Esophagus squamous epithelium (tissue), 5 donors: ENCODE data around the gene PHACTR2. TPM values are rescaled to one million over a fixed set of nuclear protein-coding genes. Genes with fewer than 3 reads are reported as not detected.
A peak's percentile ranks its signal among the peaks of the same experiment; 100 is the strongest.

Source experiments
- DNase-seq: peaks from one replicate; lab custom pipeline; 2025; lab: John Stamatoyannopoulos, UW
- H3K27ac ChIP-seq, 4 donors: fragments of 200-600 bp; sonication (generic); one replicate each; pipeline ENCODE4 v1.5.1; 2016 to 2019; ENCODE audit warnings: mild to moderate bottlenecking in 1 of 4
- H3K27me3 ChIP-seq, 4 donors: fragments of 200-600 bp; sonication (generic); 1 replicate in 3 of 4; 2 replicates in 1 of 4; pipeline versions ENCODE4 v1.5.1 to v1.6.0; 2017 to 2021; ENCODE audit warnings: antibody characterized with exemption in 1 of 4
- H3K36me3 ChIP-seq, 3 donors: fragments of 200-600 bp; sonication (generic); one replicate each; pipeline ENCODE4 v1.5.1; 2016 to 2019
- H3K4me1 ChIP-seq, 3 donors: fragments of 200-600 bp; sonication (generic); one replicate each; pipeline ENCODE4 v1.5.1; 2017 to 2019
- H3K4me3 ChIP-seq, 4 donors: fragments of 200-600 bp; sonication (generic); 1 replicate in 3 of 4; 2 replicates in 1 of 4; pipeline ENCODE4 v1.5.1; 2016 to 2019; ENCODE audit warnings: mild to moderate bottlenecking in 2 of 4, moderate library complexity in 1 of 4
- H3K9me3 ChIP-seq, 3 donors: fragments of 200-600 bp; sonication (generic); one replicate each; pipeline ENCODE4 v1.5.1; 2016 to 2019
- POLR2A ChIP-seq, 4 donors: fragments of 450-650 bp; IDR thresholded peaks; one replicate each; pipeline ENCODE4 v1.6.1; 2017; ENCODE audit warnings: antibody characterized with exemption in 4 of 4, mild to moderate bottlenecking in 4 of 4, moderate library complexity in 3 of 4
- WGBS, 2 donors: methylation state at CpG; one replicate each; pipeline ENCODE4 v1.1.5; 2018; 5-methylcytosine and 5-hydroxymethylcytosine counted together
- intact Hi-C: fragments of 100-400 bp; cut with DNase I; formaldehyde crosslinking; loops from one replicate; pipeline ENCODE4 v1.15.0; 2022
- total RNA-seq, 4 donors: library from RNA; depleted of rRNA; stranded (reverse); fragments of >200 nt; gene quantifications; one replicate each; pipeline ENCODE4 v1.1.0, GENCODE V29; 2016
- TF ChIP-seq, protein P1 (sequence below), 6 experiments: fragments of 450-650 bp in 4 of 6; fragments of 200-600 bp in 2 of 6; sonication (generic) in 2 of 6; IDR thresholded peaks; one replicate each; pipeline ENCODE4 v1.5.1; 2016 to 2019; ENCODE audit warnings: antibody characterized with exemption in 6 of 6, mild to moderate bottlenecking in 4 of 6, moderate library complexity in 4 of 6
- donor health status: DM: yes; HTN: yes; CAD: no.

The PHACTR2 gene
- total RNA-seq, 4 donors from 2014 or later: 25.1 to 76.9 (median 45.1) TPM

DNA sequence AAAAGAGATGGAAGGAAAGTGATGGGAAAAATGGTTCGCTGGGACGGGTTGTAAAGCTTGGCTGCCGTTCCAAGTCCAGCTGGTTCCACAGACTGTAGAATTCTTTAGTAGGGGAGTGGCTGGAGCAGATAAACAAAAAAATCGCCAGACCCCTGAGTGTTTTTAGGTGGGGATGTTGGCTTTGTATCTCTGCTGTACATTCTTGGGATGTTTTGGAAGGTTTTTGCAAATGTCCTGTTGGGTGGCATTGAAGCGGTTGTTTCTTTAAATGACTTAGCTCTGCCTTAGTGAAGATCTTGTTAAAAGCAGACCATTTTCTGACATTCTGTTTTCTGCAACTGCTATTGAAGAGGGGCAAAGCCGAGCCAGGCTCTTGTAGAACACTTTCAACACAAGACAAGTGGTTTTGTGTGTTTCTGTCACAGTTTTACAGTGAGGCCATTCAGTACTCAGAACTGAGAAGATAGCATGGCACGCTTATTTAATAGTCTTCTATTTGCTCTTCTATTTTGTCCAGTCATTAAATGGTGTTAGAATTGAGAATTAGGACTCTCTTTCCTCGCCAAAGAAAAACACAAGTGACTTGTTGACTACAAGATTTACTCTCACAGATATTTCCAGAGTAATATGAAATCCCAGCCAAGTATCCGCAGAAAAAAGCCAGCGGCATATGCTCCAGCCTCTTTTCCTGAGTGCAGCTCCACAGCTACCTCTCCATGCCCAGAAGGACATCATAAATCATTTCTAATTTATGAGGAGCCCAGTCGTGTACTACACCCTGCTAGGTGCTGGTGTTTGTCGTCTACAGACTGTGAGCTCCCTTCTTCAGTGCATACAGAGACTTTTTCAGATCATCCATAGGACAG, 65.8 kb downstream of the PHACTR2 start:
- H3K4me1 ChIP-seq: peaks cover 0 to 49% (median 22%) of the 10 kb centered on the region in 3 donors
- TF ChIP-seq POLR2A (IDR thresholded peaks at IDR 0.05): no peak
- TF ChIP-seq, protein P1, sequence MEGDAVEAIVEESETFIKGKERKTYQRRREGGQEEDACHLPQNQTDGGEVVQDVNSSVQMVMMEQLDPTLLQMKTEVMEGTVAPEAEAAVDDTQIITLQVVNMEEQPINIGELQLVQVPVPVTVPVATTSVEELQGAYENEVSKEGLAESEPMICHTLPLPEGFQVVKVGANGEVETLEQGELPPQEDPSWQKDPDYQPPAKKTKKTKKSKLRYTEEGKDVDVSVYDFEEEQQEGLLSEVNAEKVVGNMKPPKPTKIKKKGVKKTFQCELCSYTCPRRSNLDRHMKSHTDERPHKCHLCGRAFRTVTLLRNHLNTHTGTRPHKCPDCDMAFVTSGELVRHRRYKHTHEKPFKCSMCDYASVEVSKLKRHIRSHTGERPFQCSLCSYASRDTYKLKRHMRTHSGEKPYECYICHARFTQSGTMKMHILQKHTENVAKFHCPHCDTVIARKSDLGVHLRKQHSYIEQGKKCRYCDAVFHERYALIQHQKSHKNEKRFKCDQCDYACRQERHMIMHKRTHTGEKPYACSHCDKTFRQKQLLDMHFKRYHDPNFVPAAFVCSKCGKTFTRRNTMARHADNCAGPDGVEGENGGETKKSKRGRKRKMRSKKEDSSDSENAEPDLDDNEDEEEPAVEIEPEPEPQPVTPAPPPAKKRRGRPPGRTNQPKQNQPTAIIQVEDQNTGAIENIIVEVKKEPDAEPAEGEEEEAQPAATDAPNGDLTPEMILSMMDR (IDR thresholded peaks at IDR 0.05): no peak
- peak overlapping the region in 3 of 4 donors; percentile 55 to 68 (median 61) for H3K27ac ChIP-seq
- H3K4me3 ChIP-seq: peak overlapping the region in 2 of 4 donors; percentile 9 to 35
- H3K27me3 ChIP-seq: no peaks in the 10 kb centered on the region
- H3K36me3 ChIP-seq: peaks cover 0 to 5% (median 0%) of the 10 kb centered on the region in 3 donors
- no peak for DNase-seq
- intact Hi-C loops: no loop called here
- no peaks in the 10 kb centered on the region for H3K9me3 ChIP-seq
- 48 to 77% methylated on average over 12 of the region's 12 CpGs for WGBS, 2 donors

DNA sequence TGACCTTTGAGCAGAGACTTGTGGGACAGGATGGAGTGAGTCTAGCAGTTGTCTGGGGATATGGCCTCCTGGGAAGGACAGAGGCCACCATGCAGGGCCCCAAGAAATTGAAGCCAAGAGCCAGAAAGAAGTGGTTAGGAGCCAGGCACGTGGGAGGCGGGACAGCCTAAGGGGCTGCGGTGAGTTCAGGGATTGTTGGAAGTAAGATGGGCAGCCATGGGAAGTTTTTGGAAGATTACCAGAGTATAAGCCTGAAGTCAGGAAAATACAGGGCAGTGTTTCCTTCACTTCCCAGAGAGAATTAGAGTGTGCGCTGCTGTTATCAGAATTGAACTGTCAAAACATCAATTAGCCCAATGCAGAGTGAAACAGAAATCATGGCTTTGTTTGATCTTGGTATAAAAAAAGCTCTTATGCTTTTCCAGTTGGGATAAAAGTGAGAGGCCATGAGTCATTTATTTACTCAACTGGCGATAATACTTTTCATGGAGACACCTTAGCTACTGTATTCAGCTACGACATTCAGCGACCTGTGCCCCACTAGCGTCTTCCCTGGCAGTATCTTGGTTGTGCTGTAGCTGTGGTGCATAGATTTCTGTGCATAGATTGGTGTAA, 66.9 kb downstream of the PHACTR2 start:
- DNase-seq: no peak
- intact Hi-C loops: no loop called here
- TF ChIP-seq POLR2A (IDR thresholded peaks at IDR 0.05): no peak
- TF ChIP-seq, protein P1 (IDR thresholded peaks at IDR 0.05): no peak
- Histone ChIP-seq H3K36me3 (peaks cover 0 to 5% (median 0%) of the 10 kb centered on the region in 3 donors), H3K27me3 (no peaks in the 10 kb centered on the region), H3K4me1 (peaks cover 0 to 47% (median 22%) of the 10 kb centered on the region in 3 donors), H3K27ac (peak overlapping the region in 3 of 4 donors; percentile 55 to 68 (median 61)), H3K4me3 (peak overlapping the region in 1 of 4 donors; percentile 22), H3K9me3 (no peaks in the 10 kb centered on the region)
- WGBS, 2 donors: 49 to 53% methylated on average over 8 of the region's 8 CpGs

- TF ChIP-seq POLR2A (IDR thresholded peaks at IDR 0.05): no peak
- TF ChIP-seq, protein P1 (IDR thresholded peaks at IDR 0.05): no peak
- intact Hi-C loops: no loop called here
- Histone ChIP-seq H3K36me3 (peaks cover 0 to 5% (median 0%) of the 10 kb centered on the region in 3 donors), H3K4me3 (peak overlapping the region in 3 of 4 donors; percentile 2 to 22 (median 4)), H3K9me3 (no peaks in the 10 kb centered on the region), H3K27ac (peak overlapping the region in 3 of 4 donors; percentile 61 to 68 (median 63)), H3K4me1 (peaks cover 0 to 47% (median 22%) of the 10 kb centered on the region in 3 donors), H3K27me3 (no peaks in the 10 kb centered on the region)
- WGBS, 2 donors: 45 to 52% methylated on average over 19 of the region's 22 CpGs
- DNase-seq: no peak
These were observed 67.7 kb downstream of the PHACTR2 start for GRCh38 chr6:143745166-143746133.

DNA sequence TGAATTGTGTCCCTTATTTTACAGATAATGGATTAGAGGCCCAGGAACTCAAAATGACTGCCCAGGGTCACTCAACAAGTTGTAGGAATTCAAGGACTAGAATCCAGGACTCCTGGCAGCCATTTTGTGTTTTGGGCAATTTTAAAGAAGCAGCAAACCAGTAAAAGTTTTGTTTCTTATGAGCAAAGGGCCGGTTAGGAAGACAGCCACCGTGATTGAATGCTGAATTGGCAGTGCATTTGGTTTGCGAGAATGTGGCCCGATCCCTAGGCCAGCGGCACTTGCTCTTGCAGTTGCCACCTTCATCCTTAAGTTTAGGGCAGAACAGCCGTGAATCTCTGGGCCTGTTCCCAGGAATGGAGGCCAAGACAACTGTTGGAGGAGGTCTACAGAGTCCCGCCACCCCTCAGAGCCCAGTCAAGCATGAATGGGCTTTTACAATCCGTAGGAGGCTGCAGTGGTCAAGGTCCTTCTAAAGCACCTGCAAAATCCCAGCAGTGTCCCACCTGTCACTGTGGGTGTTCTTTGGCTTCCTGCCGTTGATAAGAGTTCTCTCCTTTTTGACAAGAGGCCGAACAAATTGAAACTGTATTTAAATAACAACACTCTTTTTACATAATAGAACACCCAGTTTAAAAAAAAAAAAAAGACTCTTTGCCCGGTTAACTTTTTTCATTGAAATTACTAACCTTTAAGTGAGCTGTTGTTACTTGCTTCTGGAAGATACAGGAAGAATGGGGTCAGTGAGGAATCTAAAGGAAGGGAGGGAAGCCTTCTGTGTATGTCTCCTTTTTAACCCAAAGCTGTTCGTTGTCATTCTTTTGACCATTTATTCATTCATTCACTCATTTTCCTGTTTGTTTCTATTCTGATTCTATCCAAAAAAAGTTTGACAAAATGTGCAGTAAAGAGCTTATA, 68.7 kb downstream of the PHACTR2 start:
- H3K27me3 ChIP-seq: no peaks in the 10 kb centered on the region
- intact Hi-C loops: no loop called here
- H3K4me3 ChIP-seq: peak overlapping the region in 1 of 4 donors; percentile 22
- H3K4me1 ChIP-seq: peaks cover 0 to 47% (median 22%) of the 10 kb centered on the region in 3 donors
- TF ChIP-seq POLR2A (IDR thresholded peaks at IDR 0.05): no peak
- TF ChIP-seq, protein P1 (IDR thresholded peaks at IDR 0.05): no peak
- DNase-seq: no peak
- H3K9me3 ChIP-seq: no peaks in the 10 kb centered on the region
- H3K27ac ChIP-seq: peak overlapping the region in 3 of 4 donors; percentile 61 to 68 (median 63)
- H3K36me3 ChIP-seq: no peaks in the 10 kb centered on the region
- 83 to 84% methylated on average over 11 to 12 of the region's 12 CpGs for WGBS, 2 donors
